ENCODE data around the gene RBM19. TPM values are rescaled to one million over a fixed set of nuclear protein-coding genes. Genes with fewer than 3 reads are reported as not detected.
A peak's percentile ranks its signal among the peaks of the same experiment; 100 is the strongest.

RBM19 gene
- total RNA-seq (2022) (47.2 and 47.8 TPM in 2 replicates), Bru-seq, nascent RNA (percentile 70 among the genes with signal in this experiment), BruChase-seq, experiment 1, labeled RNA remaining after a 6-hour chase (percentile 67 among the genes with signal in this experiment), BruChase-seq, experiment 2, labeled RNA remaining after a 2-hour chase (percentile 63 among the genes with signal in this experiment)
- long read RNA-seq, full-length matches to known transcripts: 22 of 33 reads
- long read RNA-seq, partial matches to known transcripts: 1 of 33 reads
- long read RNA-seq, other reads (novel, unspliced or antisense): 10 of 33 reads

GRCh38 chr12:113965951-113966797, at the start of gene RBM19:
Gene RBM19, minus strand, starts transcription at chr12:113966325. Its CDS starts 98 bp downstream, at chr12:113966227.
- peaks cover 25% of the 10 kb centered on the region for H3K4me1 Mint-ChIP-seq (ENCODE audit: low read depth, unreplicated experiment)
- peak within 1 kb of the TSS; percentile 90 for H3K4me3 Mint-ChIP-seq (ENCODE audit: low read depth, unreplicated experiment)
- TF ChIP-seq CTCF (IDR thresholded peaks at IDR 0.05; ENCODE audit: unreplicated experiment): peak; percentile 85
- peaks cover 32% of the 10 kb centered on the region for H3K27me3 Mint-ChIP-seq (ENCODE audit: unreplicated experiment)
- no peaks in the 10 kb centered on the region for H3K9me3 Mint-ChIP-seq (ENCODE audit: low read depth, unreplicated experiment)
- H3K36me3 Mint-ChIP-seq (ENCODE audit: insufficient read depth, unreplicated experiment): peaks cover 18% of the 10 kb centered on the region
- intact Hi-C loops (cut with micrococcal nuclease; ENCODE audit: unreplicated experiment): no loop called here
- CTCF ChIA-PET: interaction anchor here (0.6 to 1.4 kb wide), 5 partner anchors 10 to 718 kb away, joined by 3 to 10 read pairs (median 3); no protein-coding TSS in a partner anchor
- TSS peak; percentile 76 for BruUV-seq (replicated peaks)
- peak; percentile 98 for DNase-seq
- peak within 1 kb of the TSS; percentile 92 for H3K27ac Mint-ChIP-seq (ENCODE audit: unreplicated experiment)

- TF ChIP-seq CTCF (IDR thresholded peaks at IDR 0.05; ENCODE audit: unreplicated experiment): no peak
- no peaks in the 10 kb centered on the region for H3K36me3 Mint-ChIP-seq (ENCODE audit: insufficient read depth, unreplicated experiment)
- H3K27ac Mint-ChIP-seq (ENCODE audit: unreplicated experiment): no peak overlapping the region
- H3K27me3 Mint-ChIP-seq (ENCODE audit: unreplicated experiment): peaks cover 19% of the 10 kb centered on the region
- intact Hi-C loops (cut with micrococcal nuclease; ENCODE audit: unreplicated experiment): no loop called here
- no peak for DNase-seq
- H3K9me3 Mint-ChIP-seq (ENCODE audit: low read depth, unreplicated experiment): no peaks in the 10 kb centered on the region
- no peaks in the 10 kb centered on the region for H3K4me1 Mint-ChIP-seq (ENCODE audit: low read depth, unreplicated experiment)
- H3K4me3 Mint-ChIP-seq (ENCODE audit: low read depth, unreplicated experiment): no peak overlapping the region
- CTCF ChIA-PET: no interaction called here
- BruUV-seq (replicated peaks): no TSS peak
Measured at GRCh38 chr12:114015851-114016250, 49.7 kb upstream of the RBM19 start.

- no peak for TF ChIP-seq CTCF (IDR thresholded peaks at IDR 0.05; ENCODE audit: unreplicated experiment)
- Mint-ChIP-seq H3K27me3 (ENCODE audit: unreplicated experiment) (peaks cover 27% of the 10 kb centered on the region), H3K27ac (ENCODE audit: unreplicated experiment) (no peak overlapping the region), H3K4me3 (ENCODE audit: low read depth, unreplicated experiment) (no peak overlapping the region), H3K4me1 (ENCODE audit: low read depth, unreplicated experiment) (no peaks in the 10 kb centered on the region), H3K9me3 (ENCODE audit: low read depth, unreplicated experiment) (no peaks in the 10 kb centered on the region), H3K36me3 (ENCODE audit: insufficient read depth, unreplicated experiment) (no peaks in the 10 kb centered on the region)
- CTCF ChIA-PET: no interaction called here
- DNase-seq: peak; percentile 18
- intact Hi-C loops (cut with micrococcal nuclease; ENCODE audit: unreplicated experiment): no loop called here
- BruUV-seq (replicated peaks): no TSS peak
Measured at GRCh38 chr12:114013575-114014345, 47.6 kb upstream of the RBM19 start.

- Mint-ChIP-seq H3K4me1 (ENCODE audit: low read depth, unreplicated experiment) (no peaks in the 10 kb centered on the region), H3K9me3 (ENCODE audit: low read depth, unreplicated experiment) (no peaks in the 10 kb centered on the region), H3K36me3 (ENCODE audit: insufficient read depth, unreplicated experiment) (no peaks in the 10 kb centered on the region), H3K27ac (ENCODE audit: unreplicated experiment) (peak overlapping the region; percentile 15), H3K27me3 (ENCODE audit: unreplicated experiment) (peaks cover 22% of the 10 kb centered on the region), H3K4me3 (ENCODE audit: low read depth, unreplicated experiment) (no peak overlapping the region)
- CTCF ChIA-PET: no interaction called here
- intact Hi-C loops (cut with micrococcal nuclease; ENCODE audit: unreplicated experiment): no loop called here
- TF ChIP-seq CTCF (IDR thresholded peaks at IDR 0.05; ENCODE audit: unreplicated experiment): no peak
- no peak for DNase-seq
- no TSS peak for BruUV-seq (replicated peaks)
Measured at GRCh38 chr12:114012744-114013431, 46.8 kb upstream of the RBM19 start.

All from Calu3 (cell line).